ENCODE measurements around the gene TMEM209. TPM values are rescaled to one million over a fixed set of nuclear protein-coding genes. Genes with fewer than 3 reads are reported as not detected.

TMEM209 gene
- polyA plus RNA-seq, 2 of the 4 experiments (the other 2 are of a cell fraction) = 12.8 to 36.6 TPM

DNA sequence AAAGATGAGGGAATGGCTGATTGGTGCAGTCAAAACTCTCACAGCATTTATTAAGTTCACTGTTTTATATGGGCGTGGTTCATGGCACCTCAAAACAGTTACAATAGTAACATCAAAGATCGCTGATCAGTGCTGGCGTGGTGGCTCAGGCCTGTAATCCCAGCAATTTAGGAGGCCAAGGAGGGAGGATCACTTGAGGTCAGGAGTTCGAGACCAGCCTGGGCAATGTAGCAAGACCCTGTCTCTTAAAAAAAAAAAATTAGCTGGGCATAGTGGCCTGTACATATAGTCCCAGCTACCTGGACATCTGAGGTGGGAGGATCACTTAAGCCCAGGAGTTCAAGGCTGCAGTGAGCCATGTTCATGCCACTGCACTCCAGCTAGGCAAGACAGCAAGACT, 86.4 kb downstream of the TMEM209 start:
- TF ChIP-seq POLR2AphosphoS2 (conservative IDR thresholded peaks at IDR 0.05; ENCODE audit: low read length) = no peak
- CTCF ChIA-PET = interaction anchor here (0.8 to 0.9 kb wide), 2 partner anchors 44 to 180 kb away, joined by 3 read pairs; no protein-coding TSS in a partner anchor
- 91% methylated on average over 4 of the region's 4 CpGs for WGBS (ENCODE audit: missing lambda C conversion rate)
- DNase-seq (ENCODE audit: low read depth in 1 of 2, low spot score in 1 of 2) (no peak), FAIRE-seq (no peak), ATAC-seq (no peak)
- Histone ChIP-seq H3K4me1 (peaks cover 2% of the 10 kb centered on the region; the same call in 1 of the 3 replicates), H3K4me3 (no peak overlapping the region), H3K9me3 (no peaks in the 10 kb centered on the region), H3K27ac (no peak overlapping the region), H3K4me2 (no peak overlapping the region)
- POLR2A ChIA-PET = no interaction called here

DNA sequence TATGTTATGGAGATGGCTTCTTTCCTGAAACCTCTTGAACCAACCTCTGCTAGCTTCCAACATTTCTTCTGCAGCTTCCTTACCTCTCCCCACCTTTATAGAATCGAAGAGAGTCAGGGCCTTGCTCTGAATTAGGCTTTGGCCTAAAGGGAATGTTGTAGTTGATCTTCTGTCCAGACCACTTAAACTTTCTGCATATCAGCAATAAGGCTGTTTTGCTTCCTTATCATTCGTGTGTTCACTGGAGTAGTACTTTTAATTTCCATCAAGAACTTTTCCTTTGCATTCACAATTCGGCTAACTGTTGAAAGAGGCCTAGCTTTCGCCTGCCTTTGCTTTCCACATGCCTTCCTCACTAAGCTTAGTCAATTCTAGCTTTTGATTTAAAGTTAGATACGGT, 86.9 kb downstream of the TMEM209 start:
- ChIA-PET CTCF (interaction anchor here (0.9 kb wide), 1 partner anchor 181 kb away, joined by 3 read pairs; no protein-coding TSS in a partner anchor), POLR2A (interaction anchor here (0.7 to 0.8 kb wide), 2 partner anchors 9 to 274 kb away, joined by 4 to 11 read pairs; no protein-coding TSS in a partner anchor)
- no peaks in the 10 kb centered on the region for H3K9me3 ChIP-seq
- no peak for DNase-seq (ENCODE audit: low read depth in 1 of 2, low spot score in 1 of 2)
- no peak overlapping the region for H3K4me2 ChIP-seq
- 72% methylated on average over 5 of the region's 5 CpGs for WGBS (ENCODE audit: missing lambda C conversion rate)
- no peak overlapping the region for H3K4me3 ChIP-seq
- H3K4me1 ChIP-seq = peaks cover 6% of the 10 kb centered on the region; the same call in 1 of the 3 replicates
- TF ChIP-seq GATA3 (IDR thresholded peaks at IDR 0.05; ENCODE audit: borderline replicate concordance) = no peak
- TF ChIP-seq JUN (IDR thresholded peaks at IDR 0.05) = no peak
- no peak for TF ChIP-seq EHMT2 (IDR thresholded peaks at IDR 0.05; ENCODE audit: low read depth)
- TF ChIP-seq RNF2 (IDR thresholded peaks at IDR 0.05; ENCODE audit: borderline replicate concordance, low read depth) = no peak
- TF ChIP-seq JUNB (IDR thresholded peaks at IDR 0.05) = no peak
- TF ChIP-seq MAZ (IDR thresholded peaks at IDR 0.05; ENCODE audit: borderline replicate concordance, low read depth, low read length) = no peak
- no peak for TF ChIP-seq HOXA7 (CRISPR knock-in tag; IDR thresholded peaks at IDR 0.05)
- TF ChIP-seq CBX2 (IDR thresholded peaks at IDR 0.05; ENCODE audit: borderline replicate concordance, low read depth) = no peak
- no peak for TF ChIP-seq TP53 (CRISPR knock-in tag; IDR thresholded peaks at IDR 0.05)
- TF ChIP-seq, protein P1, sequence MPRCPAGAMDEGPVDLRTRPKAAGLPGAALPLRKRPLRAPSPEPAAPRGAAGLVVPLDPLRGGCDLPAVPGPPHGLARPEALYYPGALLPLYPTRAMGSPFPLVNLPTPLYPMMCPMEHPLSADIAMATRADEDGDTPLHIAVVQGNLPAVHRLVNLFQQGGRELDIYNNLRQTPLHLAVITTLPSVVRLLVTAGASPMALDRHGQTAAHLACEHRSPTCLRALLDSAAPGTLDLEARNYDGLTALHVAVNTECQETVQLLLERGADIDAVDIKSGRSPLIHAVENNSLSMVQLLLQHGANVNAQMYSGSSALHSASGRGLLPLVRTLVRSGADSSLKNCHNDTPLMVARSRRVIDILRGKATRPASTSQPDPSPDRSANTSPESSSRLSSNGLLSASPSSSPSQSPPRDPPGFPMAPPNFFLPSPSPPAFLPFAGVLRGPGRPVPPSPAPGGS (IDR thresholded peaks at IDR 0.05) = no peak
- TF ChIP-seq HOXB13 (CRISPR knock-in tag; IDR thresholded peaks at IDR 0.05; ENCODE audit: low read depth) = no peak
- TF ChIP-seq POLR2A (IDR thresholded peaks at IDR 0.05; ENCODE audit: low read length) = no peak
- FAIRE-seq = no peak
- H3K27ac ChIP-seq = no peak overlapping the region
- no peak for ATAC-seq

DNA sequence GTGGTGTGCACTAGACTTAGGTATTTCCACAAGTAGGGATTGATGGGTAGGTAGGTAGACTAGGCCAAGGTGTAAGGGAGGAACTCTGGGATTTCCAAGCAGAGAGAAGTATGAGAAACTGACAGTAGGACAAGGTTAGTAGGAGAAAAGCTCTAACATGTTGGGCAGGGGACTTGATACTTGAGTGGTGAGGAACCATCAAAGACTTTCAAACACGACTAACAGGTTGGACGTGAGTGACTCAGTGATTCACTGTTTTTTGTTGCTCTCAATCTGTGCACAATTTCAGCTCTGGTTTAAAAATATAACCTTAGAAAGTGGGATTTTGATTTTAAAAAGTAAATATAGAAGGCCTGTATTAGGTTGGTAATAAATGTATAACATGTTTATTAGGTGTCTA, 90.4 kb downstream of the TMEM209 start:
- Histone ChIP-seq H3K4me1 (peaks cover 6% of the 10 kb centered on the region; the same call in 1 of the 3 replicates), H3K9me3 (no peaks in the 10 kb centered on the region), H3K4me3 (no peak overlapping the region), H3K27ac (no peak overlapping the region), H3K4me2 (no peak overlapping the region)
- no peak for FAIRE-seq
- POLR2A ChIA-PET = no interaction called here
- no peak for DNase-seq (ENCODE audit: low read depth in 1 of 2, low spot score in 1 of 2)
- CTCF ChIA-PET = interaction anchor here (1.0 to 1.7 kb wide), 2 partner anchors 11 to 43 kb away, joined by 3 to 4 read pairs; no protein-coding TSS in a partner anchor
- ATAC-seq = no peak
- 87% methylated on average over 2 of the region's 2 CpGs for WGBS (ENCODE audit: missing lambda C conversion rate)
- no peak for TF ChIP-seq ZNF302 (CRISPR knock-in tag; IDR thresholded peaks at IDR 0.05)
- TF ChIP-seq ESRRA (IDR thresholded peaks at IDR 0.05; ENCODE audit: borderline replicate concordance, low read length) = no peak
- TF ChIP-seq KDM5A (IDR thresholded peaks at IDR 0.05) = no peak
- TF ChIP-seq EHMT2 (IDR thresholded peaks at IDR 0.05; ENCODE audit: low read depth) = no peak
- no peak for TF ChIP-seq TP53 (CRISPR knock-in tag; IDR thresholded peaks at IDR 0.05)

Other genes starting within 250 kb of the TMEM209 start
- 35.6 and 38.6 TPM in 2 replicates for gene ZC3HC1, start 154.0 kb downstream of the TMEM209 start, polyA plus RNA-seq (2011; rRNA removed)
- gene ZC3HC1, start 154.0 kb downstream of the TMEM209 start, polyA plus RNA-seq (2017; fragmentation: RNase III; extraction: RNeasy Plus Mini Kit Qiagen cat#74134 plus additional on column Dnase treatment) = 24.7 to 25.8 TPM (median 25.6 TPM) in 3 replicates
- 29.6 and 35.0 TPM in 2 replicates for gene KLHDC10, start 134.9 kb downstream of the TMEM209 start, polyA plus RNA-seq (2011; rRNA removed)
- 24.3 to 26.2 TPM (median 25.7 TPM) in 3 replicates for gene KLHDC10, start 134.9 kb downstream of the TMEM209 start, polyA plus RNA-seq (2017; fragmentation: RNase III; extraction: RNeasy Plus Mini Kit Qiagen cat#74134 plus additional on column Dnase treatment)
- gene SSMEM1, start 2.5 kb upstream of the TMEM209 start, polyA plus RNA-seq (2011; rRNA removed) = not detected in 2 replicates
- not detected in 3 replicates for gene SSMEM1, start 2.5 kb upstream of the TMEM209 start, polyA plus RNA-seq (2017; fragmentation: RNase III; extraction: RNeasy Plus Mini Kit Qiagen cat#74134 plus additional on column Dnase treatment)
- not detected in 2 replicates for gene CPA2, start 61.5 kb upstream of the TMEM209 start, polyA plus RNA-seq (2011; rRNA removed)
- gene CPA2, start 61.5 kb upstream of the TMEM209 start, polyA plus RNA-seq (2017; fragmentation: RNase III; extraction: RNeasy Plus Mini Kit Qiagen cat#74134 plus additional on column Dnase treatment) = not detected in 3 replicates
- 0.87 and 1.0 TPM in 2 replicates for gene CPA4, start 87.8 kb upstream of the TMEM209 start, polyA plus RNA-seq (2011; rRNA removed)
- 7.5 to 15.0 TPM (median 7.7 TPM) in 3 replicates for gene CPA4, start 87.8 kb upstream of the TMEM209 start, polyA plus RNA-seq (2017; fragmentation: RNase III; extraction: RNeasy Plus Mini Kit Qiagen cat#74134 plus additional on column Dnase treatment)
- gene CPA5, start 139.4 kb upstream of the TMEM209 start, polyA plus RNA-seq (2011; rRNA removed) = not detected in 2 replicates
- gene CPA5, start 139.4 kb upstream of the TMEM209 start, polyA plus RNA-seq (2017; fragmentation: RNase III; extraction: RNeasy Plus Mini Kit Qiagen cat#74134 plus additional on column Dnase treatment) = not detected in 3 replicates
- gene CPA1, start 175.1 kb upstream of the TMEM209 start, polyA plus RNA-seq (2011; rRNA removed) = not detected in 2 replicates
- not detected in 3 replicates for gene CPA1, start 175.1 kb upstream of the TMEM209 start, polyA plus RNA-seq (2017; fragmentation: RNase III; extraction: RNeasy Plus Mini Kit Qiagen cat#74134 plus additional on column Dnase treatment)
- gene CEP41, start 235.6 kb upstream of the TMEM209 start, polyA plus RNA-seq (2011; rRNA removed) = 21.4 and 23.1 TPM in 2 replicates
- gene CEP41, start 235.6 kb upstream of the TMEM209 start, polyA plus RNA-seq (2017; fragmentation: RNase III; extraction: RNeasy Plus Mini Kit Qiagen cat#74134 plus additional on column Dnase treatment) = 12.8 to 13.1 TPM (median 13.0 TPM) in 3 replicates

Data from A549 (cell line).